Measurements from ENCODE around the gene ZMYM4.
"Not testable (repeated sequence)": the region's sequence is repeated elsewhere in the genome, so short reads cannot be mapped to it uniquely, and the experiment has no call there.

ZMYM4 gene

DNA sequence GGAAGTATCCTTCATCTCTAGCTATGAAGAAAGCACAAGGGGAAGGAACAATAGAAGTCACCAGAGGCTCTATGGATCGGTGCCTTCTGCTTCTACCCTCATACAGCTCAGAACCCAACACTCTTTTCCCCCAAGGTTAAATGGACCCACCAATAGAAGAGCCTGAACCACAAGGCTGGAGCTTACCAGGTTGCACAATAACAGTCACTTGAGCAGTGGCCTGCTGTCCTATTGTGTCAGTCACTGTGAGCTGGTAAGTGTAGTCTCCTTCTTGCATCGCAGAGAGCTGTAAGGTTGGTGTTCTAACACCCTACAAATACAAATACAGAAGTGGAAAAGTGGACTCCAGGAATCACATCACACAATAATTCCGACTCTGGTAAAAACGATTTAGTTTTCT is 185.7 kb downstream of the ZMYM4 start:
- TF ChIP-seq POLR2A (IDR thresholded peaks at IDR 0.05; ENCODE audit: extremely low read depth, insufficient read length): no peak
- TF ChIP-seq, protein P1, sequence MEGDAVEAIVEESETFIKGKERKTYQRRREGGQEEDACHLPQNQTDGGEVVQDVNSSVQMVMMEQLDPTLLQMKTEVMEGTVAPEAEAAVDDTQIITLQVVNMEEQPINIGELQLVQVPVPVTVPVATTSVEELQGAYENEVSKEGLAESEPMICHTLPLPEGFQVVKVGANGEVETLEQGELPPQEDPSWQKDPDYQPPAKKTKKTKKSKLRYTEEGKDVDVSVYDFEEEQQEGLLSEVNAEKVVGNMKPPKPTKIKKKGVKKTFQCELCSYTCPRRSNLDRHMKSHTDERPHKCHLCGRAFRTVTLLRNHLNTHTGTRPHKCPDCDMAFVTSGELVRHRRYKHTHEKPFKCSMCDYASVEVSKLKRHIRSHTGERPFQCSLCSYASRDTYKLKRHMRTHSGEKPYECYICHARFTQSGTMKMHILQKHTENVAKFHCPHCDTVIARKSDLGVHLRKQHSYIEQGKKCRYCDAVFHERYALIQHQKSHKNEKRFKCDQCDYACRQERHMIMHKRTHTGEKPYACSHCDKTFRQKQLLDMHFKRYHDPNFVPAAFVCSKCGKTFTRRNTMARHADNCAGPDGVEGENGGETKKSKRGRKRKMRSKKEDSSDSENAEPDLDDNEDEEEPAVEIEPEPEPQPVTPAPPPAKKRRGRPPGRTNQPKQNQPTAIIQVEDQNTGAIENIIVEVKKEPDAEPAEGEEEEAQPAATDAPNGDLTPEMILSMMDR (IDR thresholded peaks at IDR 0.05; ENCODE audit: low read depth, low read length): no peak
- TF ChIP-seq, protein P2, sequence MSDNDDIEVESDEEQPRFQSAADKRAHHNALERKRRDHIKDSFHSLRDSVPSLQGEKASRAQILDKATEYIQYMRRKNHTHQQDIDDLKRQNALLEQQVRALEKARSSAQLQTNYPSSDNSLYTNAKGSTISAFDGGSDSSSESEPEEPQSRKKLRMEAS (IDR thresholded peaks at IDR 0.05; ENCODE audit: low read depth, low read length): peak; percentile 42; the same call in 1 of the 2 replicates
- H3K4me3 ChIP-seq (ENCODE audit: low read depth, low read length): peak overlapping the region; percentile 12
- peak; percentile 91 for DNase-seq (ENCODE audit: low read depth)

DNA sequence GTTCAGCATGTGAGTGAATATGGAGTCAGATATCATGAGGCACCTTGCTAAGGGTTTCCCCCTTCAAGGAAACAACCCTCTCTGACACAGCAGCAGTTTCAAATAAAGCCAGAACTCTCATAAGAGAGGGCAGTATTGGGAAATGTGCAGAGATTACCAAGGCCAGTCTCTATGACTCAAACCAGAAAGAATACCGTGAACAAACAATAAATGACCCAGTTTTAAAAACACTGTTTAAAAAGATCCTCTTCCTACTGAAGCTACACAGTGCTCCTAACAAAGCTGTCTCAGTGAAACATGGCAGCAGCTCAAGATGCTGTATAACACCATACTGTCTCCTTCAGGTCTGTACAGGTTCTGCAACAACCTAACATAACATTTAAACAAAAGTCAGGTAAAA is 186.1 kb downstream of the ZMYM4 start:
- DNase-seq (ENCODE audit: low read depth): peak; percentile 75
- TF ChIP-seq MYC (IDR thresholded peaks at IDR 0.05; ENCODE audit: low read depth, low read length) (peak; percentile 27; the same call in 1 of the 2 replicates), POLR2A (IDR thresholded peaks at IDR 0.05; ENCODE audit: extremely low read depth, insufficient read length) (no peak)
- peak overlapping the region; percentile 12 for H3K4me3 ChIP-seq (ENCODE audit: low read depth, low read length)

DNA sequence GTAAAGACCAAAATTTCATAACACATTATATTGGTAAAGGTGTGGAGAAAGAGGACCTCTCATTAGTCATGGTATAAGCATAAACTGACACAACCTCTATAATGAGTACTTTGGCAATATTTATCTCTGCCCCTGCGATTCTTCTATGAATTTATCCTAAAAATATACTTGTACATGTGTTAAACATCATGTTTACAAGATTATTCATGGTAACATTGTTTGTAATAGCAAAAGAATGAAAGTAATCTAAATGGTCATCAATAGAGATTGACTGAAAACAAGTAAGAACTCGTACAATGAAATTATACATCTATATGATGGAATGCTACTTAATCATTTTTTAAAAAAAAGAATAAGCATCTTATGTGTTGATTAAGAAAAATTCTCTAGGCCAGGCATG is 192.3 kb downstream of the ZMYM4 start:
- no peak overlapping the region for H3K4me3 ChIP-seq (ENCODE audit: low read depth, low read length)
- TF ChIP-seq, protein P1 (IDR thresholded peaks at IDR 0.05; ENCODE audit: low read depth, low read length): no peak
- TF ChIP-seq, protein P2 (IDR thresholded peaks at IDR 0.05; ENCODE audit: low read depth, low read length): no peak
- TF ChIP-seq POLR2A (IDR thresholded peaks at IDR 0.05; ENCODE audit: extremely low read depth, insufficient read length) (no peak), MYC (IDR thresholded peaks at IDR 0.05; ENCODE audit: low read depth, low read length) (no peak)
- DNase-seq (ENCODE audit: low read depth): no peak

DNA sequence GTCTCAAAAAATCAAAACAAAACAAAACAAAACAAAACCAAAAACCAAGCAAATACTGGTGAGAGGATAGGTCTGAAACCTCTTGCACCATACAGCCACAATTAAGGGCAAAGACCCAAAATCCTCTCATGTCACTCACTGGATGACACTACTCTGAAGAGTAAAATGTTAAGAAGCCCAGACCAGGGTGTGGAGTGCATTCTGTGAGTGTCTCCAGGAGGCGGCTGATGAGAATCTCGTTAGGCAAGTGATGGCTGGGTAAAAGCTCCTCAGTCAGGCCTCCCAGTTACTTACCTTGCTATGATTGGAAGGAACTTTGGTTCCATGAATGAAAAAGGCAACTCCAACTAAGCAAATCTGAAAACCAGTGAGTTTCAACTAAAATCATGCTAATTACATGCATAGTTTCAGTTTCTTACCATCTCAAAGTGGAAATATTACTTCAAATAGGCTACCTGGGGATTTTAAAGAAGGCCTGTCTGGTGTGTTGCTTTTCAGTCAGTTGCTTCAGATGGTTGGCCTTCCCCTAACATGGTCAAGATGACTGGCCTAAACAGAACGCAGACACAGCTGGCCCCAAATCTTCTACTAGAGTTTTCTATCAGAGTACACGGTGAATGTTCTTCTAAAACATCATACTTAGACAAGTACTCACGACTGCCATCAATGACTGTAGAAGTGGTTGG is 193.6 kb downstream of the ZMYM4 start:
- no peak for DNase-seq (ENCODE audit: low read depth)
- H3K4me3 ChIP-seq (ENCODE audit: low read depth, low read length): no peak overlapping the region
- TF ChIP-seq, protein P1 (IDR thresholded peaks at IDR 0.05; ENCODE audit: low read depth, low read length): no peak
- TF ChIP-seq MYC (IDR thresholded peaks at IDR 0.05; ENCODE audit: low read depth, low read length): no peak
- no peak for TF ChIP-seq POLR2A (IDR thresholded peaks at IDR 0.05; ENCODE audit: extremely low read depth, insufficient read length)
- TF ChIP-seq, protein P2 (IDR thresholded peaks at IDR 0.05; ENCODE audit: low read depth, low read length): no peak

DNA sequence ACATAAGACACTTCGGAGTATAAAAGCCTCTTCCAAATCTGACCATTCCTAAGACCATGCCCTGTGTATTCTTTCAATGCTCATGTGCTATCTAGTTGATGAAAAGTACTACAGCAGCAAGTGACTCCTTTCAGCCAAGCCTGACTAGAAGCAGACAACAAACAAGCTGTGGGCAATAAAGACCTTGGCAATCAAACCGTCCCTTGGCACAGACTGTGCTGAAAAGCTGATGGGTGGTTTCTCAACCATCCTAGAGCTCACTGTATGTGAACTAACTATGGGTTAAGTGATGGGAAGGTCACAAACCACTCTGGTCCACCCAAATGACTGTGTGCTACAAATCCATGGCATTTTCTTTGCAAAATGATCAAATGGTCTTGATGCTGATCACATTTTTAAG is 194.7 kb downstream of the ZMYM4 start:
- DNase-seq (ENCODE audit: low read depth): no peak

DNA sequence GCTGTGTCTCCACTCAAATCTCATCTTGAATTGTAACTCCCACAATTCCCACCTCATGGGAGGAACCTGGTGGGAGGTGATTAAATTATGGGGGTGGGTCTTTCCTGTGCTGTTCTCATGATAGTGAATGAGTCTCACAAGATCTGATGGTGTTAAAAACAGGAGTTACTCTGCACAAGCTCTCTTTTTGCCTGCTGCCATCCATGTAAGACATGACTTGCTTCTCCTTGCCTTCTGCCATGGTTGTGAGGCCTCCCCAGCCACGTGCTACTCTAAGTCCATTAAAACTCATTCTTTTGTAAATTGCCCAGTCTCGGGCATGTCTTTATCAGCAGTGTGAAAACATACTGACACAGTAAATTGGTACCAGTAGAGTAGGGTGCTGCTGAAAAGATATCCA is 195.2 kb downstream of the ZMYM4 start:
- H3K4me3 ChIP-seq (ENCODE audit: low read depth, low read length); DNase-seq (ENCODE audit: low read depth): not testable (repeated sequence)

More for the DNA sequence above, 194.7 kb downstream of the ZMYM4 start:
- TF ChIP-seq, protein P2 (IDR thresholded peaks at IDR 0.05; ENCODE audit: low read depth, low read length): no peak
- TF ChIP-seq, protein P1 (IDR thresholded peaks at IDR 0.05; ENCODE audit: low read depth, low read length): no peak
- TF ChIP-seq MYC (IDR thresholded peaks at IDR 0.05; ENCODE audit: low read depth, low read length): no peak
- TF ChIP-seq POLR2A (IDR thresholded peaks at IDR 0.05; ENCODE audit: extremely low read depth, insufficient read length): no peak
- no peak overlapping the region for H3K4me3 ChIP-seq (ENCODE audit: low read depth, low read length)

DNA sequence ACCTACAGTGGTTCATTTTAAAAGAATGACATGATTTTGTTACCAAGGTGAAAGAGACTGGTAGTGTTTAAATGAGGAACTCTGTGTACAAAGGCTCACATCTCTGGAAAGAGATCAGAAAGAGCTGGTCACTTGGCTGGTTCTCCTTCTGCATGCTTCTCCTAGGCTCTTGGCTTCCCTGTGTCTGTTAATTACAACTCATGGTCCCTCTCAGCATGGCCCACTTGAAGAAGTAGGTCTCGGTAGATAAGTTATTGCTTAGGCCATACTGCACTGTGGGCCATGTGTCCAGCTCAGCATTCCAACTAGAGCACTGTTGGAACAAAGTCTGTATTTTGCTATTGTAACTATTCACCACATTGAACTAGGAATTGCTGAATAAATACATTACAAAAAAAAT is 197.6 kb downstream of the ZMYM4 start:
- no peak overlapping the region for H3K4me3 ChIP-seq (ENCODE audit: low read depth, low read length)
- DNase-seq (ENCODE audit: low read depth): no peak
- TF ChIP-seq MYC (IDR thresholded peaks at IDR 0.05; ENCODE audit: low read depth, low read length) (no peak), POLR2A (IDR thresholded peaks at IDR 0.05; ENCODE audit: extremely low read depth, insufficient read length) (no peak)
- TF ChIP-seq, protein P2 (IDR thresholded peaks at IDR 0.05; ENCODE audit: low read depth, low read length): no peak
- TF ChIP-seq, protein P1 (IDR thresholded peaks at IDR 0.05; ENCODE audit: low read depth, low read length): no peak

Measured in NB4 (cell line).